ENCODE measurements around the gene GCC2.
"Not testable (repeated sequence)": the region's sequence is repeated elsewhere in the genome, so short reads cannot be mapped to it uniquely, and the experiment has no call there.

GCC2 gene

GRCh38 chr2:108413711-108414095 lies 35.3 kb upstream of the GCC2 start:
- H3K4me3 ChIP-seq (ENCODE audit: extremely low read depth, insufficient read depth, low read length, poor library complexity, severe bottlenecking): no peak overlapping the region

GRCh38 chr2:108414256-108414876 lies 34.6 kb upstream of the GCC2 start:
- Histone ChIP-seq H3K36me3 (ENCODE audit: control insufficient read depth, insufficient read depth, low read length) (no peaks in the 10 kb centered on the region), H3K9me3 (ENCODE audit: control insufficient read depth, low read length) (no peaks in the 10 kb centered on the region), H3K4me1 (ENCODE audit: control insufficient read depth, insufficient read depth, low read length, poor library complexity, severe bottlenecking) (peaks cover 8% of the 10 kb centered on the region), H3K4me3 (ENCODE audit: extremely low read depth, insufficient read depth, low read length, poor library complexity, severe bottlenecking) (no peak overlapping the region), H3K27ac (ENCODE audit: low read depth, low read length, severe bottlenecking) (no peak overlapping the region)
- WGBS, 2 experiments (ENCODE audit: insufficient coverage in 2 of 2): 97 to 100% methylated on average over 2 to 3 of the region's 3 CpGs

More at GRCh38 chr2:108413711-108414095, 35.3 kb upstream of the GCC2 start:
- no CpG with 5 or more reads among the region's 1 CpG for WGBS, 2 experiments (ENCODE audit: insufficient coverage in 2 of 2)
- Histone ChIP-seq H3K4me1 (ENCODE audit: control insufficient read depth, insufficient read depth, low read length, poor library complexity, severe bottlenecking) (peaks cover 8% of the 10 kb centered on the region), H3K27ac (ENCODE audit: low read depth, low read length, severe bottlenecking) (no peak overlapping the region), H3K36me3 (ENCODE audit: control insufficient read depth, insufficient read depth, low read length) (no peaks in the 10 kb centered on the region), H3K9me3 (ENCODE audit: control insufficient read depth, low read length) (no peaks in the 10 kb centered on the region)

GRCh38 chr2:108414945-108415344 lies 34.1 kb upstream of the GCC2 start:
- Histone ChIP-seq H3K9me3 (ENCODE audit: control insufficient read depth, low read length) (no peaks in the 10 kb centered on the region), H3K4me1 (ENCODE audit: control insufficient read depth, insufficient read depth, low read length, poor library complexity, severe bottlenecking) (peaks cover 8% of the 10 kb centered on the region), H3K27ac (ENCODE audit: low read depth, low read length, severe bottlenecking) (no peak overlapping the region), H3K4me3 (ENCODE audit: extremely low read depth, insufficient read depth, low read length, poor library complexity, severe bottlenecking) (no peak overlapping the region), H3K36me3 (ENCODE audit: control insufficient read depth, insufficient read depth, low read length) (no peaks in the 10 kb centered on the region)
- no CpG with 5 or more reads among the region's 2 CpGs for WGBS, 2 experiments (ENCODE audit: insufficient coverage in 2 of 2)

GRCh38 chr2:108417254-108417653 lies 31.8 kb upstream of the GCC2 start:
- Histone ChIP-seq H3K27ac (ENCODE audit: low read depth, low read length, severe bottlenecking) (no peak overlapping the region), H3K4me3 (ENCODE audit: extremely low read depth, insufficient read depth, low read length, poor library complexity, severe bottlenecking) (no peak overlapping the region), H3K9me3 (ENCODE audit: control insufficient read depth, low read length) (no peaks in the 10 kb centered on the region), H3K36me3 (ENCODE audit: control insufficient read depth, insufficient read depth, low read length) (no peaks in the 10 kb centered on the region), H3K4me1 (ENCODE audit: control insufficient read depth, insufficient read depth, low read length, poor library complexity, severe bottlenecking) (peaks cover 8% of the 10 kb centered on the region)
- 94 to 100% methylated on average over 1 to 2 of the region's 2 CpGs for WGBS, 2 experiments (ENCODE audit: insufficient coverage in 2 of 2)

- H3K4me1 ChIP-seq (ENCODE audit: control insufficient read depth, insufficient read depth, low read length, poor library complexity, severe bottlenecking): peaks cover 5% of the 10 kb centered on the region
- 100% methylated on average over 2 of the region's 4 CpGs; no CpG with 5 or more reads in 1 of the 2 experiments for WGBS, 2 experiments (ENCODE audit: insufficient coverage in 2 of 2)
- H3K9me3 ChIP-seq (ENCODE audit: control insufficient read depth, low read length): no peaks in the 10 kb centered on the region
- H3K4me3 ChIP-seq (ENCODE audit: extremely low read depth, insufficient read depth, low read length, poor library complexity, severe bottlenecking): no peak overlapping the region
- no peak overlapping the region for H3K27ac ChIP-seq (ENCODE audit: low read depth, low read length, severe bottlenecking)
- no peaks in the 10 kb centered on the region for H3K36me3 ChIP-seq (ENCODE audit: control insufficient read depth, insufficient read depth, low read length)
These were observed 30.6 kb upstream of the GCC2 start for GRCh38 chr2:108418416-108418815.

- Histone ChIP-seq H3K4me3 (ENCODE audit: extremely low read depth, insufficient read depth, low read length, poor library complexity, severe bottlenecking) (no peak overlapping the region), H3K36me3 (ENCODE audit: control insufficient read depth, insufficient read depth, low read length) (no peaks in the 10 kb centered on the region), H3K4me1 (ENCODE audit: control insufficient read depth, insufficient read depth, low read length, poor library complexity, severe bottlenecking) (peaks cover 3% of the 10 kb centered on the region), H3K27ac (ENCODE audit: low read depth, low read length, severe bottlenecking) (no peak overlapping the region), H3K9me3 (ENCODE audit: control insufficient read depth, low read length) (no peaks in the 10 kb centered on the region)
- 100% methylated on average over 1 of the region's 1 CpG; no CpG with 5 or more reads in 1 of the 2 experiments for WGBS, 2 experiments (ENCODE audit: insufficient coverage in 2 of 2)
These were observed 25.9 kb upstream of the GCC2 start for GRCh38 chr2:108423067-108423466.

GRCh38 chr2:108423502-108424251 lies 25.3 kb upstream of the GCC2 start:
- Histone ChIP-seq H3K4me1 (ENCODE audit: control insufficient read depth, insufficient read depth, low read length, poor library complexity, severe bottlenecking) (peaks cover 3% of the 10 kb centered on the region), H3K4me3 (ENCODE audit: extremely low read depth, insufficient read depth, low read length, poor library complexity, severe bottlenecking) (no peak overlapping the region), H3K9me3 (ENCODE audit: control insufficient read depth, low read length) (no peaks in the 10 kb centered on the region), H3K36me3 (ENCODE audit: control insufficient read depth, insufficient read depth, low read length) (no peaks in the 10 kb centered on the region), H3K27ac (ENCODE audit: low read depth, low read length, severe bottlenecking) (no peak overlapping the region)
- WGBS, 2 experiments (ENCODE audit: insufficient coverage in 2 of 2): 91 to 95% methylated on average over 7 to 8 of the region's 8 CpGs

GRCh38 chr2:108428286-108429009 lies 20.6 kb upstream of the GCC2 start:
- Histone ChIP-seq H3K36me3 (ENCODE audit: control insufficient read depth, insufficient read depth, low read length) (no peaks in the 10 kb centered on the region), H3K4me1 (ENCODE audit: control insufficient read depth, insufficient read depth, low read length, poor library complexity, severe bottlenecking) (peaks cover 2% of the 10 kb centered on the region), H3K9me3 (ENCODE audit: control insufficient read depth, low read length) (no peaks in the 10 kb centered on the region), H3K4me3 (ENCODE audit: extremely low read depth, insufficient read depth, low read length, poor library complexity, severe bottlenecking) (no peak overlapping the region), H3K27ac (ENCODE audit: low read depth, low read length, severe bottlenecking) (no peak overlapping the region)
- WGBS, 2 experiments (ENCODE audit: insufficient coverage in 2 of 2): 80% methylated on average over 1 of the region's 2 CpGs; no CpG with 5 or more reads in 1 of the 2 experiments

GRCh38 chr2:108435578-108435977 lies 13.4 kb upstream of the GCC2 start:
- H3K9me3 ChIP-seq (ENCODE audit: control insufficient read depth, low read length); H3K27ac ChIP-seq (ENCODE audit: low read depth, low read length, severe bottlenecking); H3K36me3 ChIP-seq (ENCODE audit: control insufficient read depth, insufficient read depth, low read length); H3K4me1 ChIP-seq (ENCODE audit: control insufficient read depth, insufficient read depth, low read length, poor library complexity, severe bottlenecking); H3K4me3 ChIP-seq (ENCODE audit: extremely low read depth, insufficient read depth, low read length, poor library complexity, severe bottlenecking): not testable (repeated sequence)
- WGBS, 2 experiments (ENCODE audit: insufficient coverage in 2 of 2): no CpG with 5 or more reads among the region's 1 CpG

- WGBS, 2 experiments (ENCODE audit: insufficient coverage in 2 of 2): 44 to 57% methylated on average over 1 of the region's 1 CpG
- Histone ChIP-seq H3K9me3 (ENCODE audit: control insufficient read depth, low read length) (no peaks in the 10 kb centered on the region), H3K4me1 (ENCODE audit: control insufficient read depth, insufficient read depth, low read length, poor library complexity, severe bottlenecking) (no peaks in the 10 kb centered on the region), H3K27ac (ENCODE audit: low read depth, low read length, severe bottlenecking) (no peak overlapping the region), H3K36me3 (ENCODE audit: control insufficient read depth, insufficient read depth, low read length) (no peaks in the 10 kb centered on the region), H3K4me3 (ENCODE audit: extremely low read depth, insufficient read depth, low read length, poor library complexity, severe bottlenecking) (no peak overlapping the region)
These were observed 12.0 kb upstream of the GCC2 start for GRCh38 chr2:108436976-108437375.
